ENCODE results near the gene CXCL16.

DNA sequence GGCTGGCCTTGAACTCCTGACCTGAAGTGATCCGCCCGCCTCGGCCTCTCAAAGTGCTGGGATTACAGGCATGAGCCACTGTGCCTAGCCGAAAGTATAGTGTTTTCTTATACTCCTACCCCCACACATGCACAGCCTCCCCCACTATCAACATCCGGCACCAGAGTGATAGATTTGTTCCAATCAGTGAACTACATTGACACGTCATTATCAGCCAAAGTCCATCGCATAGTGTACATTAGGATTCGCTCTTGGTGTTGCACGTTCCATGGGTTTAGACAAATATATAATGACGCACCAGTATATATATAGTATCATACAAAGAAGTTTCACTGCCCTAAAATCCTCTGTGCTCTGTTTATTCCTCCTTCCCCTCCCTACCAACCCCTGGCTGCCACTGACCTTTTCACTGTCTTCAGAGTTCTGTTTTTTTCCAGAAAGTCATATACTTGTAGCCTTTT, 20.1 kb upstream of the CXCL16 start:
- TF ChIP-seq CTCF (IDR thresholded peaks at IDR 0.05 in 4 of 5, conservative IDR thresholded peaks at IDR 0.05 in 1 of 5): no peak
- no peak for TF ChIP-seq POLR2A (IDR thresholded peaks at IDR 0.05)

Measured in gastrocnemius medialis (tissue), 4 donors.